ENCODE results near the gene MIB1. TPM values are rescaled to one million over a fixed set of nuclear protein-coding genes. Genes with fewer than 3 reads are reported as not detected.

The MIB1 gene
- total RNA-seq, 4 donors from 2014 or later: 15.7 to 31.8 (median 27.6) TPM

GRCh38 chr18:21803495-21803894, 62.9 kb downstream of the MIB1 start:
- WGBS, 2 donors (ENCODE audit: low coverage in 1 of 2): 61 to 73% methylated on average over 3 of the region's 3 CpGs
- H3K36me3 ChIP-seq: peaks cover 0 to 34% (median 7%) of the 10 kb centered on the region in 4 donors
- intact Hi-C loops (cut with DNase I; ENCODE audit: low total_unique reads): no loop called here

GRCh38 chr18:21805771-21806366, 65.3 kb downstream of the MIB1 start:
- intact Hi-C loops (cut with DNase I; ENCODE audit: low total_unique reads): no loop called here
- H3K4me3 ChIP-seq: no peak overlapping the region
- no peaks in the 10 kb centered on the region for H3K27me3 ChIP-seq
- TF ChIP-seq POLR2A (IDR thresholded peaks at IDR 0.05) (no peak), CTCF (IDR thresholded peaks at IDR 0.05) (no peak), POLR2AphosphoS5 (IDR thresholded peaks at IDR 0.05) (no peak)
- in situ Hi-C loops (cut with MboI; ENCODE audit: low pct_ligation_motif_present in 1 of 4, low pct_unique_long_range_greater_than_20kb in 1 of 4, low sequenced_read_pairs in 3 of 4): no loop called here
- 81 to 90% methylated on average over 3 to 9 of the region's 9 CpGs for WGBS, 2 donors (ENCODE audit: low coverage in 1 of 2)
- H3K9me3 ChIP-seq: no peaks in the 10 kb centered on the region
- H3K36me3 ChIP-seq: peaks cover 0 to 53% (median 16%) of the 10 kb centered on the region in 4 donors
- H3K4me1 ChIP-seq: peaks cover 0 to 4% (median 0%) of the 10 kb centered on the region in 4 donors
- DNase-seq: no peak
- H3K27ac ChIP-seq: no peak overlapping the region

More at GRCh38 chr18:21803495-21803894, 62.9 kb downstream of the MIB1 start:
- in situ Hi-C loops (cut with MboI; ENCODE audit: low pct_ligation_motif_present in 1 of 4, low pct_unique_long_range_greater_than_20kb in 1 of 4, low sequenced_read_pairs in 3 of 4): no loop called here
- H3K27ac ChIP-seq: no peak overlapping the region
- H3K9me3 ChIP-seq: no peaks in the 10 kb centered on the region
- H3K4me1 ChIP-seq: peaks cover 0 to 4% (median 0%) of the 10 kb centered on the region in 4 donors
- no peak for DNase-seq
- H3K4me3 ChIP-seq: no peak overlapping the region
- no peaks in the 10 kb centered on the region for H3K27me3 ChIP-seq
- TF ChIP-seq CTCF (IDR thresholded peaks at IDR 0.05): no peak
- TF ChIP-seq POLR2A (IDR thresholded peaks at IDR 0.05): no peak
- no peak for TF ChIP-seq EP300 (IDR thresholded peaks at IDR 0.05; ENCODE audit: low read depth)
- no peak for TF ChIP-seq POLR2AphosphoS5 (IDR thresholded peaks at IDR 0.05)

DNA sequence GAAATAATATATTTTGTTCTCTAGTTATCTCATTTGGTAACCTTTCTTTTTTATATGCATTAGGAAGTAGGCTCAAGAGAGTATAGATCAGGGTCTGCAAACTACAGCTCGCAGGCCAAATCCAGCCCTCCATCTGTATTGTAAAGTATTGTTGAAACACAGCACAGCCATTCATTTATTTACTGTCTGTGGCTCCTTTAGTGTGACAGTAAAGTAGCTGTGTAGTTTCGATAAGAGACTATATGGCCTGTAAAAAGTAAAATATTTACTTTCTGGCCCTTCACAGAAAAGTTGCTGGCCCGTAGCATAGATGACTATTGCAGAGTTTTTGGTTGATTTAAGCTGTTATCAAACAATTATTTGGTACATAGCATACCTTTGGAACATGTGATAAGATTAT, 67.6 kb downstream of the MIB1 start:
- Histone ChIP-seq H3K4me3 (no peak overlapping the region), H3K27ac (no peak overlapping the region), H3K27me3 (no peaks in the 10 kb centered on the region), H3K36me3 (peaks cover 0 to 38% (median 16%) of the 10 kb centered on the region in 4 donors), H3K4me1 (peaks cover 0 to 4% (median 0%) of the 10 kb centered on the region in 4 donors), H3K9me3 (no peaks in the 10 kb centered on the region)
- intact Hi-C loops (cut with DNase I; ENCODE audit: low total_unique reads) (no loop called here), in situ Hi-C loops (cut with MboI; ENCODE audit: low pct_ligation_motif_present in 1 of 4, low pct_unique_long_range_greater_than_20kb in 1 of 4, low sequenced_read_pairs in 3 of 4) (no loop called here)
- TF ChIP-seq POLR2AphosphoS5 (IDR thresholded peaks at IDR 0.05): no peak
- TF ChIP-seq EP300 (IDR thresholded peaks at IDR 0.05; ENCODE audit: low read depth): no peak
- no peak for TF ChIP-seq CTCF (IDR thresholded peaks at IDR 0.05)
- TF ChIP-seq POLR2A (IDR thresholded peaks at IDR 0.05): no peak
- WGBS, 2 donors (ENCODE audit: low coverage in 1 of 2): 44 to 66% methylated on average over 3 of the region's 3 CpGs
- no peak for DNase-seq

DNA sequence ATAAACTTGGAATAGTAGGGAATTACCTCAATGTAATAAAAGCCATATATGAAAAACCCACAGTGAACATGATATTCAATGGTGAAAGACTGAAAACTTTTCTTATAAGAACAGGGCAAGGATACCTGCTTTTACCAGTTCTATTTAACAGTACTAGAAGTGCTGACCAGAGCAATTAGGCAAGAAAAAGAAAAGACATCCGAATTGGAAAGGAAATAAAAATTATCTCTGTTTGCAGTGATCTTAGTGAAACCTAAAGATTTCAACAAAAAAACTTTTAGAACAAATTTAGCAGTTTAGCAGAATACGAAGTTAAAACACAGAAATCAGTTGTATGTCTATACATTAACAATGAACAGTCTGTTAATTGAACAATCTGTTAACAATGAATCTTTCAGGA, 69.1 kb downstream of the MIB1 start:
- Histone ChIP-seq H3K9me3 (no peaks in the 10 kb centered on the region), H3K36me3 (peaks cover 0 to 31% (median 12%) of the 10 kb centered on the region in 4 donors), H3K4me1 (peaks cover 0 to 4% (median 0%) of the 10 kb centered on the region in 4 donors), H3K27me3 (no peaks in the 10 kb centered on the region), H3K4me3 (no peak overlapping the region), H3K27ac (no peak overlapping the region)
- intact Hi-C loops (cut with DNase I; ENCODE audit: low total_unique reads): no loop called here
- TF ChIP-seq CTCF (IDR thresholded peaks at IDR 0.05): no peak
- TF ChIP-seq POLR2A (IDR thresholded peaks at IDR 0.05): no peak
- TF ChIP-seq EP300 (IDR thresholded peaks at IDR 0.05; ENCODE audit: low read depth): no peak
- no peak for TF ChIP-seq POLR2AphosphoS5 (IDR thresholded peaks at IDR 0.05)
- in situ Hi-C loops (cut with MboI; ENCODE audit: low pct_ligation_motif_present in 1 of 4, low pct_unique_long_range_greater_than_20kb in 1 of 4, low sequenced_read_pairs in 3 of 4): no loop called here
- WGBS, 2 donors (ENCODE audit: low coverage in 1 of 2): 97 to 100% methylated on average over 2 of the region's 2 CpGs
- DNase-seq: no peak
